Neural progenitor cell (in vitro differentiated cells): Measurements from ENCODE around the gene HNRNPAB.

Experiments
- EZH2phosphoT487 ChIP-seq: fragments of 200-600 bp; sonication (generic); IDR thresholded peaks from 2 replicates; pipeline ENCODE4 v1.6.1; 2017; ENCODE audit warnings: antibody characterized with exemption
- TF ChIP-seq, protein P1 (sequence below): fragments of 200-600 bp; sonication (generic); IDR thresholded peaks from 2 replicates; pipeline ENCODE4 v1.5.1; 2017; ENCODE audit warnings: antibody characterized with exemption, mild to moderate bottlenecking

- TF ChIP-seq, protein P1, sequence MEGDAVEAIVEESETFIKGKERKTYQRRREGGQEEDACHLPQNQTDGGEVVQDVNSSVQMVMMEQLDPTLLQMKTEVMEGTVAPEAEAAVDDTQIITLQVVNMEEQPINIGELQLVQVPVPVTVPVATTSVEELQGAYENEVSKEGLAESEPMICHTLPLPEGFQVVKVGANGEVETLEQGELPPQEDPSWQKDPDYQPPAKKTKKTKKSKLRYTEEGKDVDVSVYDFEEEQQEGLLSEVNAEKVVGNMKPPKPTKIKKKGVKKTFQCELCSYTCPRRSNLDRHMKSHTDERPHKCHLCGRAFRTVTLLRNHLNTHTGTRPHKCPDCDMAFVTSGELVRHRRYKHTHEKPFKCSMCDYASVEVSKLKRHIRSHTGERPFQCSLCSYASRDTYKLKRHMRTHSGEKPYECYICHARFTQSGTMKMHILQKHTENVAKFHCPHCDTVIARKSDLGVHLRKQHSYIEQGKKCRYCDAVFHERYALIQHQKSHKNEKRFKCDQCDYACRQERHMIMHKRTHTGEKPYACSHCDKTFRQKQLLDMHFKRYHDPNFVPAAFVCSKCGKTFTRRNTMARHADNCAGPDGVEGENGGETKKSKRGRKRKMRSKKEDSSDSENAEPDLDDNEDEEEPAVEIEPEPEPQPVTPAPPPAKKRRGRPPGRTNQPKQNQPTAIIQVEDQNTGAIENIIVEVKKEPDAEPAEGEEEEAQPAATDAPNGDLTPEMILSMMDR = no peak
- no peak for TF ChIP-seq EZH2phosphoT487
Observed at GRCh38 chr5:178221282-178221681, 16.9 kb downstream of the HNRNPAB start.
